Erythroblast (primary cell): Measurements from ENCODE around the gene GAGE12F.
"Not testable (repeated sequence)": the region's sequence is repeated elsewhere in the genome, so short reads cannot be mapped to it uniquely, and the experiment has no call there.

Experiments
- DNase-seq, 2 experiments: peaks; one replicate each; lab custom pipeline; 2025; lab: John Stamatoyannopoulos, UW
- GATA1 ChIP-seq: IDR thresholded peaks from 2 replicates; pipeline ENCODE4 v1.6.1; 2011; ENCODE audit warnings: low read depth, mild to moderate bottlenecking, control low read depth, low read length, moderate library complexity
- POLR2A ChIP-seq: IDR thresholded peaks from 2 replicates; pipeline ENCODE4 v1.6.1; 2011; ENCODE audit warnings: mild to moderate bottlenecking, low read length

GAGE12F gene, protein sequence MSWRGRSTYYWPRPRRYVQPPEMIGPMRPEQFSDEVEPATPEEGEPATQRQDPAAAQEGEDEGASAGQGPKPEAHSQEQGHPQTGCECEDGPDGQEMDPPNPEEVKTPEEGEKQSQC

DNA sequence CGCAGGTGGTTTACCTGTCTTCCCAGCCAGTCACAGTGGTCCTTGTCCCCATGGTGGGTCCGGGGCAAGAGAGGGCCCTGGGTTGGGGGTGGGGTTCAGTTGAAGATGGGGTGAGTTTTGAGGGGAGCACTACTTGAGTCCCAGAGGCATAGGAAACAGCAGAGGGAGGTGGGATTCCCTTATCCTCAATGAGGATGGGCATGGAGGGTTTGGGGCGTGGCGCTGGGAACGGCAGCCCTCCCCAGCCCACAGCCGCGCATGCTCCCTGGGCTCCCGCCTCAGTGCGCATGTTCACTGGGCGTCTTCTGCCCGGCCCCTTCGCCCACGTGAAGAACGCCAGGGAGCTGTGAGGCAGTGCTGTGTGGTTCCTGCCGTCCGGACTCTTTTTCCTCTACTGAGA is at the start of gene GAGE12F:
GAGE12F (plus strand) TSS at position 301 of the 400 bp plus-strand sequence. CDS start 1,155 bp downstream, outside the sequence.
- DNase-seq = not testable (repeated sequence)

DNA sequence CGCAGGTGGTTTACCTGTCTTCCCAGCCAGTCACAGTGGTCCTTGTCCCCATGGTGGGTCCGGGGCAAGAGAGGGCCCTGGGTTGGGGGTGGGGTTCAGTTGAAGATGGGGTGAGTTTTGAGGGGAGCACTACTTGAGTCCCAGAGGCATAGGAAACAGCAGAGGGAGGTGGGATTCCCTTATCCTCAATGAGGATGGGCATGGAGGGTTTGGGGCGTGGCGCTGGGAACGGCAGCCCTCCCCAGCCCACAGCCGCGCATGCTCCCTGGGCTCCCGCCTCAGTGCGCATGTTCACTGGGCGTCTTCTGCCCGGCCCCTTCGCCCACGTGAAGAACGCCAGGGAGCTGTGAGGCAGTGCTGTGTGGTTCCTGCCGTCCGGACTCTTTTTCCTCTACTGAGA is 28.8 kb upstream of the GAGE12F start, which contains the start of gene GAGE12C:
GAGE12C (plus strand) TSS at position 301 of the 400 bp plus-strand sequence. CDS start 1,155 bp downstream, outside the sequence.
- DNase-seq = not testable (repeated sequence)

DNA sequence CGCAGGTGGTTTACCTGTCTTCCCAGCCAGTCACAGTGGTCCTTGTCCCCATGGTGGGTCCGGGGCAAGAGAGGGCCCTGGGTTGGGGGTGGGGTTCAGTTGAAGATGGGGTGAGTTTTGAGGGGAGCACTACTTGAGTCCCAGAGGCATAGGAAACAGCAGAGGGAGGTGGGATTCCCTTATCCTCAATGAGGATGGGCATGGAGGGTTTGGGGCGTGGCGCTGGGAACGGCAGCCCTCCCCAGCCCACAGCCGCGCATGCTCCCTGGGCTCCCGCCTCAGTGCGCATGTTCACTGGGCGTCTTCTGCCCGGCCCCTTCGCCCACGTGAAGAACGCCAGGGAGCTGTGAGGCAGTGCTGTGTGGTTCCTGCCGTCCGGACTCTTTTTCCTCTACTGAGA is 19.2 kb upstream of the GAGE12F start, which contains the start of gene GAGE12D:
GAGE12D (plus strand) TSS at position 301 of the 400 bp plus-strand sequence. CDS start 1,155 bp downstream, outside the sequence.
- DNase-seq = not testable (repeated sequence)

DNA sequence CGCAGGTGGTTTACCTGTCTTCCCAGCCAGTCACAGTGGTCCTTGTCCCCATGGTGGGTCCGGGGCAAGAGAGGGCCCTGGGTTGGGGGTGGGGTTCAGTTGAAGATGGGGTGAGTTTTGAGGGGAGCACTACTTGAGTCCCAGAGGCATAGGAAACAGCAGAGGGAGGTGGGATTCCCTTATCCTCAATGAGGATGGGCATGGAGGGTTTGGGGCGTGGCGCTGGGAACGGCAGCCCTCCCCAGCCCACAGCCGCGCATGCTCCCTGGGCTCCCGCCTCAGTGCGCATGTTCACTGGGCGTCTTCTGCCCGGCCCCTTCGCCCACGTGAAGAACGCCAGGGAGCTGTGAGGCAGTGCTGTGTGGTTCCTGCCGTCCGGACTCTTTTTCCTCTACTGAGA is 9.7 kb upstream of the GAGE12F start, which contains the start of gene GAGE12E:
GAGE12E (plus strand) TSS at position 301 of the 400 bp plus-strand sequence. CDS start 1,155 bp downstream, outside the sequence.
- DNase-seq = not testable (repeated sequence)

DNA sequence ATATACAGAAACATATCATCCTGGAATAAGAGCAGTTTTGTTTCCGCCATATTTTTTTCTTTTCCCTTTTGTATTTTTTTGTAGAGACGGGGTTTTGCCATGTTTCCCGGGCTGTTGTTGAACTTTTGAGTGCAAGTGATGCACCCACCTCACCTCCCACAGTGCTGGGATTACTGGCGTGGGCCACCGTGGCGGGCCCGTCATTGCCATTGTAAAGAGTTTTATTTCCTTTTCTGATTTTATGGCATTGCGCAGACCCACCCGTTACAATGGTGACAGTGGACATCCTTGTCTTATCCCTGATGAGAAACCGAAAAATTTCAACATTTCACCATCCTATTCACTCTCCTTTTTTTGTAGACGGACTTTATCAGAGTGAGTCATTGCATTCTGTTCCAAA is 8.1 kb downstream of the GAGE12F start:
- not testable (repeated sequence) for DNase-seq

DNA sequence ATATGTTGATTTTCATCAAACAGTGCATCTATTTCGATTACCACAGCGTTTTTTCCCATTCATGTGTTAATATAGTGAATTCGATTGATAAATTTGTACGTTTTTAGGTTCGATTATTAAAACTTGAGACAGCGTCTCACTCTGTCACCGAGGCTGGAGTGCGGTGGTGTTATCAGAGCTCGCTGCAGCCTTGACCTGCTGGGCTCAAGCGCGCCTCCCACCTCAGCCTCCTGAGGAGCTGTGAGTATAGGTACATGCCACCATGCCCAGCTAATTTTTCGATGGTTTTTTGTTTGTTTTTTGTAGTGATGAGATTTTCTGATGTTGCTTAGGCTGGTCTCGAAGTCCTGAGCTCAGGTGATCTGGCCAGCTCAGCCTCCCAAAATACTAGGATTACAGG is 8.5 kb downstream of the GAGE12F start:
- not testable (repeated sequence) for DNase-seq

DNA sequence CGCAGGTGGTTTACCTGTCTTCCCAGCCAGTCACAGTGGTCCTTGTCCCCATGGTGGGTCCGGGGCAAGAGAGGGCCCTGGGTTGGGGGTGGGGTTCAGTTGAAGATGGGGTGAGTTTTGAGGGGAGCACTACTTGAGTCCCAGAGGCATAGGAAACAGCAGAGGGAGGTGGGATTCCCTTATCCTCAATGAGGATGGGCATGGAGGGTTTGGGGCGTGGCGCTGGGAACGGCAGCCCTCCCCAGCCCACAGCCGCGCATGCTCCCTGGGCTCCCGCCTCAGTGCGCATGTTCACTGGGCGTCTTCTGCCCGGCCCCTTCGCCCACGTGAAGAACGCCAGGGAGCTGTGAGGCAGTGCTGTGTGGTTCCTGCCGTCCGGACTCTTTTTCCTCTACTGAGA is 9.5 kb downstream of the GAGE12F start, which contains the start of gene GAGE12G:
GAGE12G (plus strand) TSS at position 301 of the 400 bp plus-strand sequence. CDS start 1,155 bp downstream, outside the sequence.
- DNase-seq = not testable (repeated sequence)

DNA sequence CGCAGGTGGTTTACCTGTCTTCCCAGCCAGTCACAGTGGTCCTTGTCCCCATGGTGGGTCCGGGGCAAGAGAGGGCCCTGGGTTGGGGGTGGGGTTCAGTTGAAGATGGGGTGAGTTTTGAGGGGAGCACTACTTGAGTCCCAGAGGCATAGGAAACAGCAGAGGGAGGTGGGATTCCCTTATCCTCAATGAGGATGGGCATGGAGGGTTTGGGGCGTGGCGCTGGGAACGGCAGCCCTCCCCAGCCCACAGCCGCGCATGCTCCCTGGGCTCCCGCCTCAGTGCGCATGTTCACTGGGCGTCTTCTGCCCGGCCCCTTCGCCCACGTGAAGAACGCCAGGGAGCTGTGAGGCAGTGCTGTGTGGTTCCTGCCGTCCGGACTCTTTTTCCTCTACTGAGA is 19.0 kb downstream of the GAGE12F start, which contains the start of gene GAGE12H:
GAGE12H (plus strand) TSS at position 301 of the 400 bp plus-strand sequence. CDS start 1,155 bp downstream, outside the sequence.
- DNase-seq = not testable (repeated sequence)

DNA sequence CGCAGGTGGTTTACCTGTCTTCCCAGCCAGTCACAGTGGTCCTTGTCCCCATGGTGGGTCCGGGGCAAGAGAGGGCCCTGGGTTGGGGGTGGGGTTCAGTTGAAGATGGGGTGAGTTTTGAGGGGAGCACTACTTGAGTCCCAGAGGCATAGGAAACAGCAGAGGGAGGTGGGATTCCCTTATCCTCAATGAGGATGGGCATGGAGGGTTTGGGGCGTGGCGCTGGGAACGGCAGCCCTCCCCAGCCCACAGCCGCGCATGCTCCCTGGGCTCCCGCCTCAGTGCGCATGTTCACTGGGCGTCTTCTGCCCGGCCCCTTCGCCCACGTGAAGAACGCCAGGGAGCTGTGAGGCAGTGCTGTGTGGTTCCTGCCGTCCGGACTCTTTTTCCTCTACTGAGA is 28.6 kb downstream of the GAGE12F start, which contains the start of gene GAGE2A:
GAGE2A (plus strand) TSS at position 301 of the 400 bp plus-strand sequence. CDS start 1,155 bp downstream, outside the sequence.
- DNase-seq = not testable (repeated sequence)

DNA sequence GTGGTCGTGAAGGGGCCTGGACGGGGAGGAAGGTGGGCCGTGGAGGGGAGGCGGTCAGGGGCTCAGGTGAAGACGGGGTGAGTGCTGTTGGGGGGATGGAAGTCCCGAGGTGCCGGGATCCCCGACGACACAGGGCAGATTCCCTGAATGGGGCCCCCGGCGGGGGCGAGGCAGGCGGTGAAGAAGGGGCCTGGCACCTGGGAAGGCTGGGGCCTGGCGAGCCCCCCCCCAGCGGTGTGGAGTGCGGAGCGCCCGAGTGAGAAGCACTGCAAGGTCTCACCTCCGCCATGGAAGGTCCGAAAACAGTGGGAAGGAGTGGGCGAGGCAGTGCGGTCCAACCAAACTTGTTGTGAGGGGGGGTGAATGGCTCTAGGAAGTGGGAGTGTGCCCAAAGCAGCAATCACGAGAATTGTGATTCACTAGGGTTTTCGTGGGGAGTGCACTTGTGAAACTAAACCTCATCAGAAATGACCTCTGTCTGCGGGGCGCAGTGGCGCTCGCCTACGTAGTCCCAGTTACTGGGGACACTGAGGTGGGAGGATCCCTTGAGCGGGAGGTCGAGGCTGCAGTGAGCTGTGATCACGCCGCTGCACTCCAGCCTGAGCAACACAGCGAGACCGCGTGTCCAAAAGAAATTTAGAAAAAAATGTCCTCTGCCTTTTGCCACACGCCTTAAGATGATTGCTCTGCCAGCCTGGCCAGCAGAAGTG is 29.3 kb downstream of the GAGE12F start:
- DNase-seq = not testable (repeated sequence)

DNA sequence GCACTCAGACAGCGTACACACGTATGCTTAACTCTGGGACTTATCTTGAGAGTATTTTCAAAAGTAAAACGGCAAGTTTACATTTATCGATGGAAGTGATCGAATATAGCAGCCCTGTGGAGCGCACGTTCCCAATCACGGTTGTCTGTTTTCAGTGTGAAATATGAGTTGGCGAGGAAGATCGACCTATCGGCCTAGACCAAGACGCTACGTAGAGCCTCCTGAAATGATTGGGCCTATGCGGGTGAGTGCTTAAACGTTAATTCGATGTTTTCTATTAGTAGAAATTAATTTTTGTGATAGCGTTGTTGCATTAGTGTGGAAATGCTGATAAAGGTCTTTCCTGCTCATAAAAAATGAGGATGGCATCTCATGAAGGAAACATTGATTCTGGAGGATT is 29.8 kb downstream of the GAGE12F start:
- not testable (repeated sequence) for DNase-seq

DNA sequence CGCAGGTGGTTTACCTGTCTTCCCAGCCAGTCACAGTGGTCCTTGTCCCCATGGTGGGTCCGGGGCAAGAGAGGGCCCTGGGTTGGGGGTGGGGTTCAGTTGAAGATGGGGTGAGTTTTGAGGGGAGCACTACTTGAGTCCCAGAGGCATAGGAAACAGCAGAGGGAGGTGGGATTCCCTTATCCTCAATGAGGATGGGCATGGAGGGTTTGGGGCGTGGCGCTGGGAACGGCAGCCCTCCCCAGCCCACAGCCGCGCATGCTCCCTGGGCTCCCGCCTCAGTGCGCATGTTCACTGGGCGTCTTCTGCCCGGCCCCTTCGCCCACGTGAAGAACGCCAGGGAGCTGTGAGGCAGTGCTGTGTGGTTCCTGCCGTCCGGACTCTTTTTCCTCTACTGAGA is 38.1 kb downstream of the GAGE12F start, which contains the start of gene GAGE1:
GAGE1 (plus strand) TSS at position 301 of the 400 bp plus-strand sequence. CDS start 1,155 bp downstream, outside the sequence.
- DNase-seq = not testable (repeated sequence)

DNA sequence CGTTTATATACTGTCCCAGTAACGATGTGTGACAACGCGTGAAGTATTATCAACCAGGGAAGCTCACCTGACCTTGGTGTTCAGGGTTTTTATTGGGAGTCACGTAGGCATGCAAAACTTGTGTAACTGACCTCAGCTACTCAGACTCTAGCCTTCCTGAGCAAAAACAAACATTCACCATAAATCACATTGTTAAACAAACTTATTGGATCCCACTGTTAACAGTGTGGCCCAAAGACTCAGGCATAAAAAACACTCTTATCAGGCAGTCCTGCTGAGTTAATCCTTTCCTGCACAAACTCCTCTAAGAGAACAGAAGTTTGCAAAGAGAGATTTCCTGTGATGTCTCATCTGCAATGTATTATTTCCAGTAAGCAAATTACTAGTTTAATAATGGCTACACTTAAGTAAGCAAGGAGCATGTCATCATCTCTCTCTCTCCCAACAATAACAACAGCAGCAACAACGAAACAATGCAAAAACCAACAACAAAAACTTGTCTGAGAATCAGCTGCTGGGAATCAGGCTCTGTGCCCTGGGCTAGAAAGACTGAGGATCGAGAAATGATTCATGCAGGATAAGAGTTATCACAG is 50.2 kb downstream of the GAGE12F start:
- TF ChIP-seq POLR2A (no peak), GATA1 (no peak)
- DNase-seq = no peak
